ENCODE results near the gene LIN28B. TPM values are rescaled to one million over a fixed set of nuclear protein-coding genes. Genes with fewer than 3 reads are reported as not detected.
A peak's percentile ranks its signal among the peaks of the same experiment; 100 is the strongest.
"Not testable (repeated sequence)": the region's sequence is repeated elsewhere in the genome, so short reads cannot be mapped to it uniquely, and the experiment has no call there.

LIN28B gene
- polyA plus RNA-seq, 10 donors, result 0.06 to 0.23 (median 0.11) TPM; not detected in 1

DNA sequence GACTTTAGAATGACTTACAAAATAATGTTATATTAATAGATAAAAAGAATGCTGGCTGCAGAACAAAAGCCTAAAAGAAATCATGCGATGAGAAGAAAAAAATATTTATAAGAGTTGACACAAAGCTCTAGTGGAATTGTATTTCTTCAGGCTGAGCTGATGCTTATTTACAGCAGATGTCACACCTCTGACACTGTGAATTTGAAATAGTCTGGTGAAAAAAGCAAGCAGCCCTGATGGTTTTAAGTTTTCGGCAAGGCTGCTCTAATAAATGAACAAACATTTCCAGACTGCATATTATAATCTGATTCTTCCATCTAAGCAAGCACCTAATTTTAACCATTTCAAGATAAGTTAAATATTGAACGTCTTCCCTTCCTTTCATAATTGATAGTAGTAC is 109.9 kb downstream of the LIN28B start:
- no peak for DNase-seq

DNA sequence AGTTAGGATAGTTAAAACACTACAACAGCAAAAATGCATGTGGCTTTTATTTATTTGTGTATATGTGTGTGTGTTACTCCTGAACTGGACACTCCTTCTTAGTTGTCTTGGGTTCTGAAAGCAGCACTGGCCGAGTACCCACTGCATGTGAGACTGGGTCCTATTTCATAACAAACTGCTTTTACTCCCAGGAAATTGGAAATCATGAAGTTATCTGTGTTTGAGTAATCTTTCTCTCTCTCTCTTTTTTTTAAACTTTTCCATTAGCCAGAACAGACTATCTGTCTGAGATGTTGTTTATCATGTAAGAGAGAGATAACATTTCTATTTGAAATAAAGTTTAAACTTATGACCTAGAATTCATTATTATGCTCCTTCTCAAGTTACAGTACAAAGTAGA is 110.4 kb downstream of the LIN28B start:
- no peak for DNase-seq

DNA sequence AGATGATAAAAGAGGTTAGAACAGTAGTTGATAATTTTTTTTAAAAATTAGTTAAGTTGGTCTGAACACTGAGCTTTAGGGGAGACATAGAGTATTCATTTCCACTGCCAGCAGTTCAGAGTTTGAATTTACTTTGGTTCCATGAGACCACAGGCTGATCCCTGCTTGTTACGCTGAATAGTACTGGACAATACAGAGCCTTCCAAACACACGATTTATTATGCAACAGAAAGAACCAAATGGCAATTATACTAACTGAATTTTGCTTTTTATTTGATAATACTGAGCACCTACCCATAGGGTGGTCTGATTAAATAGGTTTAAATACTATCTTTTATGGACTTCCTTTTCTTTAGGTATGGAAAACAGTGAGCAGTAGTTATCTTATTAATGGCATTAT is 111.5 kb downstream of the LIN28B start:
- DNase-seq, result no peak

DNA sequence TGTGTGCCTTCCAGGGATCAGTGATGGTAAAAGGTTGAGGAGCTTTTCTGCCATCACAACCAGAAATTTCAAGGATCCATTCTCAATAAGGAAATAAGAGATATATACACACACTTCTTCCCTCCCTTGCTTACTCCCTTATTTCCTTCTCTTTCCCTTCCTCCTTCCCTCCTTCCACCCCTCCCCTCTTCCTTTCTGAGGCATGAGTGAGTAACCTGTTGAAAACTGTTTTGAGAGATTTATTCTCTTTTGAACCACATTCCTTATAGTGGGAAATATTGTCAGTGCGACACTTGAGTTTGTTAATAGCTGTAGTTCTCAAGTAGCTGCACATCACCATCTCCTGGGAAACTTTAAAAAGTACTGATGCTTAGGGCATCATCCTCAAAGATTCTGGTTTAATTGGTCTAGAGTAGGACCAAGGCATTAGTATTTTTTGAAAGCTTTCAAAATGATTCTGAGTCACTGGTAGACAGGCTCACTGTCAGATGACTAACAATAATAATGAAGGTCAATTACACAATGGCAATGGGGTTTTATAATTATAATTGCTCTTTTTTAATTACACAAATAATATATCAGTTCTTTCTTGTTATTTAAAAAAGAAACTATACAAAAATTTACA is 113.0 kb downstream of the LIN28B start:
- DNase-seq, result no peak

DNA sequence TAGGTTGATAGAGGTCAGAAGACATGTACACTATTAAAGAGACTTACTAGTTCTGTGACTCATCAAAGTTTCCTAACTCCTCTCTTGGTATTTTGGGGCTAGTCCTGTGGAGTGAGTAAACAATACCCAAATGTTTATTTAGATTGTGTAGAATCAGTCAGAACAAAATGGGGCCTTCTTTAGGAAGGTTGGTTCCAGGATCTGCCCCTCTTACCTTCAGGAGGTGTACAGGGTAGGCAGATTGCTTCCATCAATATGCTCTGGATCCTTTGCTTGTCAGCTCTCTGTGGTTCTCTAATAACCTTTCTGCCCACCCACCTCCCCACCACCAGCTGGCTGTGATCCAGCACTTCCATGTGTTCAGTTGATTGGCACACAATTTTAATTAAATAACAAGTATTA is 115.9 kb downstream of the LIN28B start:
- no peak for DNase-seq

DNA sequence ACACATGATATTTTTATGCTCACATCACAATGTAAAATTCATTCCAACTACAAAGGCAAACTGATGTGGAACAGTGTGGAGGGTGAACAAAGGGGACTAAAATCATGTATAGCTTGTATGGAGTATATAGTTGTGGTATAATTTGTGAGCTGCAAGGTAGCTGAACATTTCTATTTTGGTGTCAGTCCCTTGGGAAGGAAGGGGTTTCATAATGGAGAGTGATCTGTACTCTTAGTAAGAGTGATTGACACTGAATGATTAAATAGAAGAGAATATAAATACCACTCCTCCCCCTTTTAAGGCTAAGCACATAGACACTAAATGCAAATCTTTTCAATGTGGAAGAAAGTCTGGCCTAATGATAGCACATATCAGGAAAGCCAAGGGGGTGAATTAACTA is 118.3 kb downstream of the LIN28B start:
- no peak for DNase-seq

DNA sequence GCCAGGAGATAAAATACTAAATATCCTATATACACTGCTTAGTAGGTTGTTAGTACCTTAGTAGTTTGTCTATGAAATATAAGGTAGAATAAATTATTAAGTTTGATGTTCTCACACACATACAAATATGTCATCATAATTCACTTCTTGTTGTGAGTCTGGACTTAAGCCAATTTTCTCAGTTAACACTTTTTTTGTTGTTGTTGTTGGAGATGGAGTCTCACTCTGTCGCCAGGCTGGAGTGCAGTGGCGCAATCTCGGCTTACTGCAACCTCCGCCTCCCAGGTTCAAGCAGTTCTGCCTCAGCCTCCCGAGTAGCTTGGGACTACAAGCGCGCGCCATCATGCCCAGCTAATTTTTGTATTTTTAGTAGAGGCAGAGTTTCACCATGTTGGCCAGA is 119.5 kb downstream of the LIN28B start:
- not testable (repeated sequence) for DNase-seq

DNA sequence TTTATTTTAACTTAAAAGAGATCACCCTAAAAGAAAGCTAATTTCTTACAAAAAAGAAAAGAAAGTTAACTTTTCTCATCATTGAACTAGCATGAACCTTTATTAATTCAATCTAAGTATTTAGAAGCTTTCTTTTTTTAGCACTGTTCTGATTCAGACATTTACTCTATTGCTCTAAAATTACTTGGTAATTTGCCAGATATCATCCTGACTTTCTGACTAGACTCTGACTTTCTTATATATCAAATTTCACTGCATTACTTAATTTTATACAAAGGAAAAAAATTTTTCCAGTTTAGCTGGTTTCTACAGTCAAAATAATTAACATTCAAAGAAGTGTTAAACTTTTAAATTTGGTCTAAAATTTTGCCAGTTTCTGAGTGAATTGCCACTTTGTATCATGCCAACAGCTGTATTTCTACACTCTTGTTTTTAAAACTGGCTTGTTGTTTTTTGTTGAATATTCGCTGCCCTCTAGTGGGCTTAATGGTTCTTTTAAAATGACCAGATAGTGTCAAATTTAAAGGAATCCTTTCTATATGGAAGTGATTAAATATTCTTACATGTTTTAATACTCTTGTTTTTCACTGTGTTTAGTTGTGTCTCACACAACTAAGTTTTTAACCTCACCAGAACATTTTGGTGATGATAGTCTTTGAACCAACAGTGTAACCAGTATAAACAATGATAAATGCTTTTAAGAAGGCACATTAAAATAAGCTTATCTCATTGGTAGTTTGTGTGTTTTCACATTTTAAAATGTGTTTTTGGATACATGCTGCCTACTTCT is 120.9 kb downstream of the LIN28B start:
- DNase-seq, result peak; percentile 39 to 67 (median 40)

DNA sequence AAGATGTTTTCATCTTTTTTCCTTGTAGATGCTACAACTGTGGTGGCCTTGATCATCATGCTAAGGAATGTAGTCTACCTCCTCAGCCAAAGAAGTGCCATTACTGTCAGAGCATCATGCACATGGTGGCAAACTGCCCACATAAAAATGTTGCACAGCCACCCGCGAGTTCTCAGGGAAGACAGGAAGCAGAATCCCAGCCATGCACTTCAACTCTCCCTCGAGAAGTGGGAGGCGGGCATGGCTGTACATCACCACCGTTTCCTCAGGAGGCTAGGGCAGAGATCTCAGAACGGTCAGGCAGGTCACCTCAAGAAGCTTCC is 121.4 kb downstream of the LIN28B start:
- DNase-seq, result no peak

DNA sequence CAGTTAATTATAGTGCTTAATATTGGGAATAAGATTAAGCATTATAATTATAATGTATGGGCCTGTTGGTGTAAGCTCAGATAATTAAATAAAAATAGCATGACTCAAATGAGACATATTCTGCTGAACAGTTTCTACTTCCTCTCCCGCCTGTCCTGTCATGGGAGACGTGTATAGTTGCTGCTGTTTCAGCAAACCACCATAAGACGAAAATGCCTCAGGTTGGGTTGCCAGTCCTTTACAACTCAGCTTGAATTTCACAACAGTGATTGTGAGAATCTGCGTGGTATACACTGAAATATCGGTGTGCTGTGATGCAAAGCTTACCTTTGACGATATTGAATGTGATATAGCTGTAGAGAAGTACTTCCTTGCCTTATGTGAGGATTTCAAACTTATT is 123.4 kb downstream of the LIN28B start:
- DNase-seq, result no peak

DNA sequence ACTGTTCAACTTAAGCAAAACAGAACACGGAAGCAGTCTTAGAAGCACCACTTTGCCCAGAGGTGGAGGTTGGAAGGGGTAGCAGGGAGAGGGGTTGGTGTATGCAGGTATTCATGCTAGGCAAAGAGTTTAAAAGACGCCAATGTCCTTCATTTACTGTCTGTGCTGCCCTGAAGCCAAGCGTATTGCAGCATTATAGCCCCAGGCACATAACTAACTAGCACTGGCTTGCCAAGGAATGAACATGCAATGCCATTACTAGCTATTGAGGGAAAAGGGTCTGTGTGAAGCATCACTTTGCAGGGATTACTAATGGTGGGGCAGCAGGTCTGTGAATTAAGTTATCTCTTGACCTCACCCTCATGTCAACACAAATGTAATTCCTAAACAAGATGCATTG is 124.8 kb downstream of the LIN28B start:
- DNase-seq, result not testable (repeated sequence)

DNA sequence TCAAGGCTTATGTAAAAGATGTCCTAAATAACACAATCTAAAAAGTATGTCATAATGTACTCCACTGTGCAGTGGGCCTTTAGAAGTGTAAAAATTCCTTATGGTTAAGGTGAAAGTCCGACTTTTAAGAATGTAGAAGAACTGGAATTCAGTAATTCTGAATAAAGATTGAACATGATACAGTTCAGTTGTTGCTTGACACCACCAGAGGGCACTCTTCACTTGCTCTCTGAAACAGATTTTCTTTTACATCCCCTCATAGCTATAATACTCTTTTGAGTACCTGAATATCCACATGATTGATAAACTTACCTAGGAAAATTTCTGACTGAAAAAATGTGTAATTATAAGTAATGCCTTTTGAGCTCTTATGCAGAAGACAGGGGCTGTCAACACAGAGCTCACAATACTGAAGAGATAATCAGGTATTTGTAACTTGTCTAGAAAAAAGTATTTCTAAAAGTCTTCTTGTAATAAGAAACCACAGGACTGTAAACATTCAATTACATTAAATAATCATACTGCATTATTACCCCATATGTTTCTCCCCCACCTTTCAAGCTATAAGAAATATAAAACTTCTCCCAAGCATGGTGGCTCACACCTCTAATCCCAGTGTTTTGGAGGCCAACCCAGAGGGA is 130.8 kb downstream of the LIN28B start:
- DNase-seq, result peak; percentile 57 to 74 (median 70)

DNA sequence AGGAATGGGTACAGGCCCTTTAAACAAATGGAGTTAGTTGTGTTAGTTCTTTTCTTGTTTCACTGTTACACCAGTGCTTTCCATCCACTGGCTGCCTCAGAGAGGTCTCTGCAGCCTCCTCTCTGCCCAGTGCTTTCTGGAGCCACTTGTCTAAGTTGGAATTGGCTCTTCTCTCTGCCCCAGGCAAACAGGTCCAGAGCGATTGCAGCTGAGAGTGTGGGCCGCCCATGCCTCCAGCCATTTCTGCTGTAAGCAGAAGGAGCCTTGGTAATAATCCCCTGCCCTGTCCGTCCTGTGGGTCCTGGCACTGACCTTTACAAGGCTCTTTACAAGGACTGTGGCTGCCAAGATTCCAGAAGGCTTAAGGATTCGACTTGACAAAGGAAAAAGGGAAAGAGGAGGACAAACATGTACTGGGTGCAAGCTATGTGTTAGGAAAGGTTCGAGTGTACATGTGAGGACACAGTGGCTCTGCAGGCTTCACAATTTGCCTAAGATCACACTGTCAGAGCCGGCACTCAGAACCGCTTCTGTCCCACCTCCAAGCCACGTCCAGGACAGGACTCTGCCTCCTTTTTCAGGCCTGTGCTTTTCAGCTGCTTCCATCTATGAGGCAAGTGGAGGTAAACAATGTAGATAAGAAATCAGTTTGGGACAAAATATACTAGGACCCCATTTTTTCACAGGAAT is 134.4 kb downstream of the LIN28B start:
- DNase-seq, result no peak

DNA sequence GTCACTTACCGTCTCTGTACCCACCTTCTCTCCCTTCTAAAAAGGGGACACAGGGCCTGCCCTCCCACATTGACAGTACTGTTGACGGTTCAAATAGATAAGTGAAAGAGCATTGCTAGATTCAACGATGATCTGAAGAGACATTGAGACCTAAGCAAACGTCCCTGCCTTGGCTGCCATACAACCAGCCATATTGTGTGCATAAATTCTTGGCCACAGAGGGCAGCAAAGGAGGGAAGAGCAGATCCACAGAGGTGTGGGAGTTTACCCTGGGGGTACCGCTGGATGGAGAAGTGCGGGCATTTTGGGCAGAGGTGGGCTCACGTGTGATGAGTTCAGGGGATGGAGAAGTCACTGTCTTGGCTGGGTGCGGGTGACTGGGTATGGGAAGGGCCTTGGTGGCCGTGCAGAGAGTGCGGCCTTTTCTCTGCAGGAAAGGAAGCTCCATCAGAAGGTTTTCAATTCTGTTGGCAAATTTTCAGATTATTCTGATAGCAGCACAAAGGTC is 137.3 kb downstream of the LIN28B start:
- DNase-seq, result no peak

DNA sequence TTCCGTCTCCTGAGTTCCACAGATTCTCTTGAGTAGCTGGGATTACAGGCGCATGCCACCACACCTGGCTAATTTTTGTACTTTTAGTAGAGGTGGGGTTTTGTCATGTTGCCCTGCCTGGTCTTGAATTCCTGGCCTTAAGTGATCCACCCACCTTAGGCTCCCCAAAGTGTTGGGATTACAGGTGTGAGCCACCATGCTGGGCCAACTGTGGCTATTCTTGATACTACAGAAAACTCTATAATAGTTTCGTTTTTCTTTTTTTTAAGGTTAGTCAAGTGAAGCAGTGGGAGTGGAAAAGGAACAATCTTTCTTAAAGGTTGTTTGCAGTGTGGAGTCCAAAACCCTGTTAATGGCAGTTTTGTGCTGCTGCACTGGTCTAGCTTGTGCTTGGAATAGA is 138.2 kb downstream of the LIN28B start:
- no peak for DNase-seq

DNA sequence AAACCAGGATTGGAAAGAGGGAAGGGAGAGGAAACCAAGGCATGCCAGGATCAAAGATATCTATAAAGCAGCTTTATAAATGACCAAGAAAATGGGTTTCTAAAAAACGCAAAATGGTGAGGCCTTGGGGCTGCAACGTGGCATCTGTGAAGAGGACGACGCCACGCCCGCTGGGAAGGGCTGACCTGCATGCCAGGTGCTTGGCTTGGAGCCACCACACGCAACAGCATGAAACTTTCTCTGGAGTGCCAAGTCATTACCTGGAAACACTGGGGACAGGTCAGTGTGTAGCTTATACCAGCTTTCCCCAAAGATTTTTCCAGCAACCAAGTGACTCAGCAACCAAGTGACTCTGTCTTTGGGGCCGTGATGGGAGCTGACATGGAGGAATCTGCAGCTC is 140.4 kb downstream of the LIN28B start:
- no peak for DNase-seq

DNA sequence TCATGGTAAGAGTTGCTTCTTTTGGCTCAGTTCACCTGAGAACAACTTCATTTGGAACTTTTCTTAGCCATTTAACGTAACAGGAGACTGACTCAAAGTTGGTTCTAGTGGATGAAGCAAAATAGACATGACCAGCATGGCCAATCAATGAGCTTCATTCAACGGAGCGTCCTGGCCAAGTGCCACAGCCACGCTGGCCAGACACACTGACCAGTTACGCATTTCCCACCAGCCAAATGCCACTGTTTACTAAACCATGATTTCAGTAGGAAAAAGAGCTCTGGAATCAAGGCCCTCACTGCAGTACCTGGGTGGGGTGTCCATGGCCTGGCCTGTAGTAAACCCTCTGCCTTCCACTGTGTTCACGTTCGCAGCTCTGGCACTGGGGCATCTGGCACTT is 142.5 kb downstream of the LIN28B start:
- no peak for DNase-seq

DNA sequence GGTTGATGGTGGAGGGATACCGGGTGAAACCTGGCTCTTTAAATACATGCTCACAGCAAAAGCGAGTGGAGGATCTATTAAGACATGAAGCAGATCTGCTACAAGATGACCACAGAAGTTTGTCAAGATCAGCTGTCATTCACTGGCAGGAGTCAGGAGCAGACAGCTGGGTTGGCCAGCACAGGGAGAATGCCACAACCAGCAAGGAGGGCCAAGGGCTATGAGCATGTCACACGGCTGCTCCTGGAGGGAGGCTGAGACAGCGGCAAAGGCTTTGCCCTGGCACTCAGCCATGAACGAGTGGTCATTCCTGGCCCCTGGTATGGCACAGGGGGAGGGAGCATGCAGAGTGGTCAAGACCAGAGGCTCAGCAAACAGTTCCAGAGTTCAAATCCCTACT is 145.3 kb downstream of the LIN28B start:
- DNase-seq, result peak in 2 of 3 donors; percentile 13 to 15

DNA sequence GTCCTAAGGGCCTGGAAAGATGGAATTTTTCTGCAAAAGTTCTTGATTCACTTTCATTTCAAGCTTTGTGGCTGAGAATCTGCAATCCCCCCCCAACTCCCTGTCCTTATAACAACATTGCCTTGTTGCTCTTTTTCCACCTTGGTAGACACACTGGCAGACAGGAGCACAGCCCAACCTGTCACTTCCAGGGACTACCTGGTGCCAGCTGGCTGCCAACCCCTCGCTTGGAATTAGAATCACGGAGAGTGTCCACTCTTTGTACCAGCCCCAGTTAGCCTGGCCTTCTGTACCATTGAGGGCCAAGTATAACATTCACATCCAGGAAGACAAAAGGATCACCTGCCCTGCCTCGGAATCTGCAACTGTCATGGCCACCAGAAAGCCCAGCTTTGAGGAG is 148.2 kb downstream of the LIN28B start:
- DNase-seq, result no peak

DNA sequence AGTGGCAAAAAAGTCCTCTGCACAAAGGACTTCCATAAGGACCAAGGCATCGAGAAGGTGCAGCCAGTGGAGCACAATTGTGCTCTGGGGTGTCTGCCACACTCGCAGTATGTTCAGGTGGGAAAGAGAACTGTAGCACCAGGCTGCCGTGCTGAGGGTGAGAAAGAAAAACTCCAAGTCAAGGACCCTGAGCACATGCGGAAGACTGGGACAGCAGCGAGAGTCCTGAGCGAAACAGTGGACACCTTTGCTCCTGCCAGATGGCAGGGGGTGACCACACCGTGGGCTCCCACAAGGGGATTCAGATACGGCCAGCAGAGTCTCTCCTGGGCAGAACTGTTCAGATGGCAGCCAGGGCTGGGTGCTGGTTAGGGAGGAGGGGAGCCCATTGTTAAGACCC is 149.4 kb downstream of the LIN28B start:
- no peak for DNase-seq

DNA sequence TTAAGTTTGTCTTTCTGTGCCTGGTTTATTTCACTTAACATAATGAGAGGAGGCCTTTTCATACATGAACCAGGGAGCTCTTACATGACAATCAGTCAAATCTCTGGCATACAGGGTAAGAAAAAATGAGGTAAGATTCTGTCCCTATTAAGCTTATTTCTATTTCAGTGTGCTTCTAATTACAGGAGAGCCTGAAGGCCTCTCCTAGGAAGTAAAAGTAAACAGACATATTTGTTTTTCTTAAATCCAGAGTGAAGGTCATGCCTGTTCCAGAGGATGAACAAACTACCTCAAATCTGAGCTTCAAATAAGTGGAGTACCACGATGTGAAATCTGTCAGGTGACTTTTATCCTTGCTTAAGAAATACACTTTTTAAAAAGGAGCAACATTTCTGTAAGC is 150.3 kb downstream of the LIN28B start:
- DNase-seq, result no peak

DNA sequence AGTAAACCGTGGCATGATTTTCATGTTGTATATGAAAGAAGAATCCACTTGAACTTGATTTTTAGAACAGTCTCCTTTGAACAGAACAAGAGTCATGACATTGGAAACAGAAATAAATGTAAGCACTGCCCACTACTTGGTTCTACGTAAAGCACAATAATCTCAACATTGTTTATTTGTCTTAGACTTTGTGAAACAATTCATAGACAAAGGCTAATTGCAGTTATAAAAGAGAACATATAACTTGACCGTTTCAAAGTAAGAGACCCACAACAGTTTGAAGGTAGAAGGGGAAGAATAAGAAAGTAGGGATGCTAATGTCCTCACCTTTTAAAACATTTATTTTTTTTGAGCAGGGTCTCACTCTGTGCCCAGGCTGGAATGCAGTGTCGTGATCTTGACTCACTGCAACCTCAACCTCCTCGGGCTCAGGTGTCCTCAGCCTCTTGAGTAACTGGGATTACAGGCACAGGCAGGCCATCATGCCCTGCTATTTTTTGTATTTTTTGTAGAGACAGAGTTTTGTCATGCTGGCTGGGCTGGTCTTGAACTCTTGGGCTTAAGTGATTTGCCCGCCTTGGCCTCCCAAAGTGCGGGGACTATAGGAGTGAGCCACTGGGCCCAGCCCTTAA is 151.8 kb downstream of the LIN28B start:
- no peak for DNase-seq
